ENCODE measurements around the gene SOWAHA. TPM values are rescaled to one million over a fixed set of nuclear protein-coding genes. Genes with fewer than 3 reads are reported as not detected.

SOWAHA gene
- total RNA-seq, 1 experiment from 2014 or later: 3.7 TPM

- Mint-ChIP-seq H3K9me3 (ENCODE audit: unreplicated experiment) (no peaks in the 10 kb centered on the region), H3K36me3 (ENCODE audit: insufficient read depth, unreplicated experiment) (peaks cover 1% of the 10 kb centered on the region), H3K4me3 (ENCODE audit: unreplicated experiment) (no peak overlapping the region), H3K4me1 (ENCODE audit: low read depth, unreplicated experiment) (peaks cover 25% of the 10 kb centered on the region), H3K27me3 (ENCODE audit: insufficient read depth, unreplicated experiment) (no peaks in the 10 kb centered on the region), H3K27ac (ENCODE audit: unreplicated experiment) (no peak overlapping the region)
- ChIA-PET CTCF (no interaction called here), POLR2A (no interaction called here)
- no peak for DNase-seq
- no peaks in the 10 kb centered on the region for H3K36me3 ChIP-seq (ENCODE audit: control insufficient read depth, insufficient read depth, low read length)
- H3K27me3 ChIP-seq (replicated peaks; ENCODE audit: control insufficient read depth, insufficient read depth, low read length): no peaks in the 10 kb centered on the region
- intact Hi-C loops (cut with micrococcal nuclease; ENCODE audit: unreplicated experiment): no loop called here
- H3K9me3 ChIP-seq: no peaks in the 10 kb centered on the region
- no TSS peak for BruUV-seq (replicated peaks)
- TF ChIP-seq CTCF (IDR thresholded peaks at IDR 0.05; ENCODE audit: insufficient read depth in 1 of 2, low read depth in 1 of 2, low read length in 1 of 2, severe bottlenecking in 1 of 2, unreplicated experiment in 1 of 2): no peak
- peaks cover 43% of the 10 kb centered on the region for H3K4me1 ChIP-seq
- H3K4me3 ChIP-seq (ENCODE audit: low read depth, low read length): no peak overlapping the region
Measured at GRCh38 chr5:132773601-132774355, 39.3 kb upstream of the SOWAHA start.

DNA sequence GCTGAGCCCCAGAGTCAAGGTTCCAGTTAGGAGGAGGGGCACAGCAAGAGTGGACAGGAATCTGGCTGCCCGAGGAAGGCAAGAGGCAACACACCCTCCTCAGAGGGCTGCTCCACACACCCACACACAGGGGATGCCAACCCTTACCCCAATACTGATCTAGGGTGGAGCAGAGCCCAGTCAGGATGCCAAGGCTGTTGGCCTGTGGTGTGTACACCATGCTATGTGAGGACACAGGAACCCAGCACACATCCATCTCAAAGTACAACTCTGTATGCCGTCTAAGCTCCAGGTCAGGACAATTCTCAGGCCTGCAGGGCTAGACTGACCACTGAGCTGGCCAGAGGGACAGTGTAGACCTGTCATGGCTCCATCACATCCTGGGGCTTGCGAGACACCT, 38.7 kb upstream of the SOWAHA start:
- no peak for DNase-seq
- H3K9me3 Mint-ChIP-seq (ENCODE audit: unreplicated experiment): no peaks in the 10 kb centered on the region
- no peak overlapping the region for H3K4me3 Mint-ChIP-seq (ENCODE audit: unreplicated experiment)
- CTCF ChIA-PET: interaction anchor here (2.7 kb wide), 1 partner anchor 19 kb away, joined by 9 read pairs; no protein-coding TSS in a partner anchor
- POLR2A ChIA-PET: no interaction called here
- intact Hi-C loops (cut with micrococcal nuclease; ENCODE audit: unreplicated experiment): no loop called here
- Histone ChIP-seq H3K27me3 (replicated peaks; ENCODE audit: control insufficient read depth, insufficient read depth, low read length) (no peaks in the 10 kb centered on the region), H3K9me3 (no peaks in the 10 kb centered on the region), H3K4me1 (peaks cover 43% of the 10 kb centered on the region), H3K36me3 (ENCODE audit: control insufficient read depth, insufficient read depth, low read length) (no peaks in the 10 kb centered on the region), H3K4me3 (ENCODE audit: low read depth, low read length) (no peak overlapping the region)
- no peak overlapping the region for H3K27ac Mint-ChIP-seq (ENCODE audit: unreplicated experiment)
- peaks cover 5% of the 10 kb centered on the region for H3K36me3 Mint-ChIP-seq (ENCODE audit: insufficient read depth, unreplicated experiment)
- no TSS peak for BruUV-seq (replicated peaks)
- H3K4me1 Mint-ChIP-seq (ENCODE audit: low read depth, unreplicated experiment): peaks cover 26% of the 10 kb centered on the region
- no peaks in the 10 kb centered on the region for H3K27me3 Mint-ChIP-seq (ENCODE audit: insufficient read depth, unreplicated experiment)
- TF ChIP-seq CTCF (IDR thresholded peaks at IDR 0.05; ENCODE audit: insufficient read depth in 1 of 2, low read depth in 1 of 2, low read length in 1 of 2, severe bottlenecking in 1 of 2, unreplicated experiment in 1 of 2): no peak

GRCh38 chr5:132774896-132775295, 38.2 kb upstream of the SOWAHA start:
- peaks cover 26% of the 10 kb centered on the region for H3K4me1 Mint-ChIP-seq (ENCODE audit: low read depth, unreplicated experiment)
- no peak overlapping the region for H3K27ac Mint-ChIP-seq (ENCODE audit: unreplicated experiment)
- no peak for TF ChIP-seq CTCF (IDR thresholded peaks at IDR 0.05; ENCODE audit: insufficient read depth in 1 of 2, low read depth in 1 of 2, low read length in 1 of 2, severe bottlenecking in 1 of 2, unreplicated experiment in 1 of 2)
- no peak overlapping the region for H3K4me3 Mint-ChIP-seq (ENCODE audit: unreplicated experiment)
- H3K9me3 Mint-ChIP-seq (ENCODE audit: unreplicated experiment): no peaks in the 10 kb centered on the region
- no peaks in the 10 kb centered on the region for H3K27me3 Mint-ChIP-seq (ENCODE audit: insufficient read depth, unreplicated experiment)
- Histone ChIP-seq H3K27me3 (replicated peaks; ENCODE audit: control insufficient read depth, insufficient read depth, low read length) (no peaks in the 10 kb centered on the region), H3K36me3 (ENCODE audit: control insufficient read depth, insufficient read depth, low read length) (no peaks in the 10 kb centered on the region), H3K4me3 (ENCODE audit: low read depth, low read length) (no peak overlapping the region), H3K9me3 (no peaks in the 10 kb centered on the region), H3K4me1 (peaks cover 43% of the 10 kb centered on the region)
- ChIA-PET POLR2A (no interaction called here), CTCF (interaction anchor here (2.7 kb wide), 1 partner anchor 20 kb away, joined by 9 read pairs; no protein-coding TSS in a partner anchor)
- no TSS peak for BruUV-seq (replicated peaks)
- DNase-seq: no peak
- intact Hi-C loops (cut with micrococcal nuclease; ENCODE audit: unreplicated experiment): no loop called here
- H3K36me3 Mint-ChIP-seq (ENCODE audit: insufficient read depth, unreplicated experiment): peaks cover 5% of the 10 kb centered on the region

Data from Caco-2 (cell line).